ENCODE results near the gene PLD5.

Gene PLD5

DNA sequence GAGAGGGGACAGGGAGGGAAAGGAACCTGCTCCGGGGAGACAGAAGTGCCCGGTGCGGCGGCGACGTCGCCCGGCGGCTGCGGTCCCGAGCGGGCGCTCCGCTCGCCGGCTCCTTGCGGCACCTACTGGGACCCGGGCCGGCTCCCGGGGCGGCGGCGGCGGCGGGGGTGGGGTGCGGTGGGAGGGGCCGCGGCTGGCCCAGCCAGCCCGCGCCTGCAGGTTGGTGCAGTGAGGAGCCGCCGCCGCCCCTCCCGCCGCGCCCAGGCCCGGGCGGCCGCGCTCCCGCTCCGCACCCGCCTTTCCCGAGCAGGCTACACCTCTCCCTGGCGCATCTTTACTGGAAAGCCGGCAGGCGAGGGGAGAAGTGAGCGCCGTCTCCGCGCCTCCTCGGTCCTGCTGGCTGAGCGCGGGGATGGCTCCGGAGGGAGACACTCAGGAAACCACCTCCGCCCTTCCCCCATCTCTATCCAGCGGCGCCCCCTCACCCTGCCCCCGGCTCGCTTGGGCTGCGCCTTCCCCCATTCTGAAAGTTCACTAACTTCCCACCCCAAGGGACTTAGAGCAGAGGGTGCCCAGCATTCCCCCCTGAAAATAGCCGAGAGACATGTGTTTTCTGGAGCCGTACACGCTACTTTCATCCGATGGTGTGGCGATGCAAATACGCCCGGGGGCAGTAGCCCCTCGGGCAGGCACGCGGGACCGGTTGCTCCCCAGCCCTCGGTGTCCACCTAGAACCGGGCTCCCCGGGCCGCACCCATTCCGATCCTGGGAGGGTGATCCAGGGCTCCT, at the start of gene PLD5:
PLD5 (minus strand) TSS at position 127 of the 789 bp plus-strand sequence.
- DNase-seq (ENCODE audit: low read depth, low spot score): no peak

DNA sequence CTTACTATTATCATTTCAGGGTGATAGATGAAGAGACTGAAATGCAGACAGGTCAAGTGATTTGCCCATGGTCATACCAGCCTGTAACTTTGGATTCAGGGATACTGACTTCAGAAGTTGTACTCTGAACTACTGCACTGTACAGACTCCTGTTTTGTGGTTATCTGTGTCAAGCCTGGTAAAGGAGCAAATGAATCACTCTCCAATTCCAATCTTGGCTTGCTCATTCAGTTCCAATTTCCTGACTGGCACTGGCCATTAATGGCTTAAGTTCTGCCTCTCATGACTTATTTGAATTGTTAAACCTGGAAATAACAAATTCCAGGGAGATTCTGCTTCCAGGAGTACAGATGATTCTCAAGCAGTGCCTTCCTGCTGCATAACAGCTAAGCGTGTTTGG, 45.4 kb upstream of the PLD5 start:
- no peak for DNase-seq (ENCODE audit: low read depth, low spot score)

DNA sequence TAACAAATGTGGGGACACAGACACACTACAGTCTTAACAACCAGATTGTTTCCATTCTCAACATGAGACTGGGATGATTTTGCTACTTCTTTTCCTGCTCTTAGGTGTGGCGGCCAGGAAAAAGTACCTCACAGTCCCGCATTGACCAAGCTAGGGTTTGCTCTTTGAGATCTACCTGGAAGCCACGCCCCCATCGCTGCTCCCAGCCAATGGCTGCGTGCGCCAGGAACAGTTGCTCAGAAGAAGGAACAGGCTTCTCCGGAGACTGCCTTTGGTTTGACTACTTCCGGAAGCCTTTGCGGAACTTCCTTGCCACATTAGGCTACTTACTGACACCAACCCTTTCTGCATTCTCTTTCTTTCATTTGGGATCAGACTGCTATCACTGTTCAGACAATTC, 44.2 kb upstream of the PLD5 start:
- no peak for DNase-seq (ENCODE audit: low read depth, low spot score)

DNA sequence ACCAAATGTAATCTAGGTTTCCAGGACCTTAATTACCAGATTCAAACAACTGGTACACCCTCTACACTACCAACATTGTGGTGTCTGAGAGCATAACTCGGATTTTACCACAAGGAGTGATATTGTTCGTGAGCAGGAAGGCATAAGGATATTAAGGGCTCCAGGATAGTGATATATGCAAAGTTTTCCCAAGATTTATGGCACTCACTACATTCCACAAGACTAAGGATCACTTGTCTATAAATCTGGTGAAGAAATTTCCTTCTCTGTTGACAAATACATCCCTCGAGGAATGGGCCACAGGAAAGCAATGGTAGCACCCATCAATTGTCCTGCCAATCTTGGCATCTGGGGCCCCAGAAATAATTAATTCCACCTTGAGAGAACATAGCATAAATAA, 43.1 kb upstream of the PLD5 start:
- DNase-seq (ENCODE audit: low read depth, low spot score): no peak

DNA sequence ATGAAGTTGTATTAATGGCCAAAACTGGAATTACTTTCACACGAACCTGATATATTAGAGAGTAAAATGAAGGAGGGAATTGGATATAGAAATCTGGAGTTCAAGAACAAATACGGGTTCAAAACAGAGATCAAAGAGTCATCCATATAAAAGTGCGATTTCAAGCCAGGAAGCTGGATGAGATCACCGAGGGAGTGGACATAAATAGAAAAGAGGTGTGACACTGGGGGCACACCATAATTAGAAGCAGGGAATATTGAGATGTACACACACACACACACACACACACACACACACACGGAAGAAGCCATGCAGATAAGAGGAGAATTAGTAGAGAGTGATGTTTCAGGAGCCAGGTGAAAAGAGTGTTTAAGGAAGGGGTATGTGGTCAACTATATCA, 32.3 kb upstream of the PLD5 start:
- DNase-seq (ENCODE audit: low read depth, low spot score): no peak

DNA sequence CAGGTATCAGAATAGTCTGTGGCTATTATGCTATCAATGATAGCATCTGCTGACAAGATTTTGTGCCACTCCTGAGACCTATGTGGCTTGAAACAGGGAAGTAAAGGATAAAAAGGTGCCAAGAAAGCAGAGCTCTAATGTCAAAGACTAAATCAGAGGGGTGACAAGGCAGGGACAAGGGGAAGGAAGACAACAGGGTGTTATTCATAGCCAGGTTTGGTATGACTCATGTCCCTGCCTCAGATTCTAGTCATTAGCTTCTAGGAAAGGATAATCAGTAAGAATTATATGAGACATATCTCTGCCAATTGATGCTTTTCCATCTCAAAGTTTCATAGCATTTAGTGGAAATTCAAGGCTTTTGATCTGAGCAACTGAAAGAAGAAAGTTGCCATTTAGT, 31.8 kb upstream of the PLD5 start:
- DNase-seq (ENCODE audit: low read depth, low spot score): no peak

DNA sequence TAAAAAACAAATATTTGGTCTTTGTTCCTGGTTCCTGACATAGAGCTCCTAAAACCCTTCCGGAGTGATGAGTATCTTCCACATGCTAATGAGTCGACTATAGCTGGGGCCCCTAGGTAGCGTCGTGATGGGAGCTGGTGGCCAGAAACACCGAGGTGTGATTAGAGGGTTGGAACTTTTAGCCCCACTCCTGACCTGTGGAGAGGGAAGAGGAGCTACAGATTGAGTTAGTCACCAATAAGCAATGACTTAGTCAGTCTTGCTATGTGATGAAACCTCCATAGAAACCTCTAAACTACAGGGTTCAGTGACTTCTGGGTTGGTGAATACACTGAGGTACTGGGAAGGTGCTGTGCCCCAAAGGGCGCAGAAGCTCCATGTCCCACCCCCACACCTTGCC, 30.1 kb upstream of the PLD5 start:
- no peak for DNase-seq (ENCODE audit: low read depth, low spot score)

DNA sequence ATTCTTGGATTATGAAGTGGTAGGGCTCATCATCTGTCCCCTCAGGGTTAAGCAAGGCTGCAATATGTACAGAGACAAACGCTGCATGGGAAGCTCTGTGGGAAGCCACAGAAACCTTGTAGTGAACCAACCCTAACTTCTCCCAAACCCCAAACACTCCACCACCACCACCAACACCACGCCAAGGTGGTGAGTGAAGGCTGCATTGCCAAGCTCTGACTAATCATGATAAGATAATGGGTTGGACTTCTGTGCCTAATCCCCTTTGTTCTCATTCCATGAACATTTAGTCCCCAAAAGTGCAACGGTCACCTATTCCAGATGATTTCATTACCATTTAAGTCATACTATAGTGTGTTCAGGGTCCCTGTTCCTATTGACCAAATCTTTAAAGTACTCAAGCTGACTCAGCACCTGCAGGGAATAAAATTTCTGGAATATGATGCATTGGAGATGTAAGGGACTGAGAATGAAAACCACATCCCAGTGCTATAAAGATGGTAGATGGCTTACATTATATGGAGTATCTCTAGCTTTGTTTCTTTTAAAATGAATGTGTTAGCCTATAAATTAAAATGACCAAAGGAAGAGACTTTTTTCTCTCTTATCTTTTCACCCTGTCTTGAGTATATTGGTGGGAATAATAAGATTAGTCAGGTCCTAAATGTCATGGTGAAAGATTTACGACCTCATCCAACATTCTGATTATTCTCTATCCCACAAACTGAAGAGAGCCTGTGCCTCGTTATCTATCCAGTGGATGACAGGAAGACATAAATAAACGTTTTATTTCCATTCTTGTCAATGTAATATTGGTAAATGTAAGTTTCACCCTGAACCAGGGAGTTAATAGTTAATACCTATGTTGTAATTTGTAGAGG, 22.6 kb upstream of the PLD5 start:
- no peak for DNase-seq (ENCODE audit: low read depth, low spot score)

DNA sequence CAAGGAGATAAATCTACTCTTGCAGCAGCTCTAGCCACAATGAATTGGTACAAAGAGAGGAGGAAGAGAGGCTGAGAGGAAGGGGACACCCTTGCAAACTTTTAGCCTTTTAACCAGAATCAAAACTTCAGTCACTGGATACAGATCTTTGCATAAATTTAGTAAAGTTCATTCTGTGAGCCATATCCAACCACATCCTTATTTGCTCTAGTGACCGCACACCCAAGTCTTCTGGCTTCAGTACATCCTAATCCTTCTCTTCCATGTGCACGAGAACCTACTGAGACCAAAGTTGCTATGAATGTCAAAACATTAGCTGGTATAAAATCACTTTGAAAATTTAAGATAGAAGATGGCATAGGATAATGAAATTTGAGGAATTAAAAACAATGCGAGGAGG, 21.9 kb upstream of the PLD5 start:
- DNase-seq (ENCODE audit: low read depth, low spot score): no peak

DNA sequence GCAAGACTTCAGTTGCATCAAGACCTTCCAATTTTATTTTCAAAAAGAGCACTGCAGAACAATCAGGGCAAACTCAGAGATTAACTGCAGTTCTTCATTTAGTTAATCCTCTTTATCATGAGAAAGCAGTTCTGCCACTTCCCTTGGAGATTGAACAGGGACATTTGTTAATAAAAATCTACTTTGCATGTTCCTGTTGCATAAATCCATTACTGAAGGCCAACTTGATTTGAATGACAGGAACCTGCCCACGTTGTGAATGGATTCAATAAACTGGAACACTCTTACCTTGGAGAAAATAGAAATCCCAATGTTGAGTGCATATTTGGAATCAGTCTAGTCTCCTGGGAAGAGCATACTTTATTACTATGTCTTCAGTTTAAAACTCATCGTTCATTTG, 19.6 kb upstream of the PLD5 start:
- DNase-seq (ENCODE audit: low read depth, low spot score): no peak

DNA sequence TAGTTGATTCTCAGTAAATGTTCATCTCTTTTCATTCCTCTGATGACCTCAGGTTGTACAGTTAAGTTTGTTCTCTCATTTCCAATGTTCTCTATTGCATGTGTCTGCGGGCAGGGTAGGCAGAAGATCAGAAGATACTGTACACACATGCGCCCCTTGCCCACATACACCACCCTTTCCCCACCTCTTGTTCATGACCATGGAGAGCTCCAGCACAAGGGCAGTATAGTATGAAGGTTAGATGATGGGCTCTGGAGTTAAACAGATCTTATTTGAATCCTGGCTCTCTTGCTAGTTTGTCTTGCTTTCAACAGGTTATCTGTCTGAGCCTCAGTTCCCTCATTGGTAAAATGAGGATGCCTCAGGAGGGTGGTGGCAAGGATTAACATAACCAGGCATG, 17.8 kb upstream of the PLD5 start:
- DNase-seq (ENCODE audit: low read depth, low spot score): no peak

DNA sequence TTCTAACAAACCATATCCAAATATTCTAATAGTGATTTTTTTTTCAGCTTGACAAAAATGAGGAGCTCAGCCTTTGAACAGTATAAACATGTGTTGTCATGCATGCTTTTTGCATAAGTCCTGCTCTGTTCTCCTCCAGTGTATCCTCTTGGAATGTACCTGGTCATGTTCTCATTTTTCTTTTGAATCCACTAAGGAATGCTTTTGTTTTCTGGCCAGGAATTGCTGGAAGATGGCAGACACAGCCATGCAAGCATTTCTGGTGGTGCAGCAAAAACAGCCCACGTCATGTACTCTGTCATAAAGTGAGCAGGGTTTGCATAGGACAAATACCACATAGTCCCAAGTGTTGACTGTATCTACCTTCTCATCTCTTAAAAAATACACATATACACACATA, 11.5 kb upstream of the PLD5 start:
- no peak for DNase-seq (ENCODE audit: low read depth, low spot score)

DNA sequence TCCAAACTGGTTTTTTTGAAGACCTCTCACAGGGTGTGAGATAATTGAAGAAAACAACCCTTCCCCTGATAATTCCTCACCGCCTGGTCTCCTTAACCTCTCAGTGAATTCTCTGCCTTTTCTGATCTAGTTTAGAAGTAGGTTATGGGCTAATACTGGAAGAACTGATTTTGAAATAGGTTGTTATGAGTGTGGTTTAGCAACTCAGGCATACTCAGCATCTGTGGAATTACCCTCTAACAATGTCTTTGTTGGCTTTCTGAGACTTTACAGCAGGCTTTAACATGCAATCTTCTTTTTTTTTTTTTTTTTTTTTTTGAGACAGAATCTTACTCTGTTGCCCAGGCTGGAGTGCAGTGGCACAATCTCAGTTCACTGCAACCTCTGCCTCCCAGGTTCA, 10.3 kb upstream of the PLD5 start:
- DNase-seq (ENCODE audit: low read depth, low spot score): no peak

DNA sequence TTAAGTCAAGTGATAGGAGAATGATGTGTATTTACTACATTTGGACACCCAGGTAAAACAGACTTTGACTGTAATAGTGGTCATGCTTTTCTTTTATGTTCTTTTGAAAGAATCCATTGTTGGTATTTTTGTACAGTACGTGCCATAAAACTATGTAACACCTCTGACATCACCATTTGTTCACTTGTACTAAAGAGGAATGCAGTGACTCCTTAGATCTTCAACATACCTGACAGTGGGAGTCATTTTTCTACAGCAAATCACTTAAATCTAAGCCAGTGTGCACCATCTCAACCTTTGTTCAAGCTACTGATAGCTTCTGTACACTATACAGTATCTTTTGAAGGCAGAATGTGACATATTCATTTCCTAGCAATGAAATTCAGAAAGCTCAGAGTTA, 6.3 kb upstream of the PLD5 start:
- no peak for DNase-seq (ENCODE audit: low read depth, low spot score)

DNA sequence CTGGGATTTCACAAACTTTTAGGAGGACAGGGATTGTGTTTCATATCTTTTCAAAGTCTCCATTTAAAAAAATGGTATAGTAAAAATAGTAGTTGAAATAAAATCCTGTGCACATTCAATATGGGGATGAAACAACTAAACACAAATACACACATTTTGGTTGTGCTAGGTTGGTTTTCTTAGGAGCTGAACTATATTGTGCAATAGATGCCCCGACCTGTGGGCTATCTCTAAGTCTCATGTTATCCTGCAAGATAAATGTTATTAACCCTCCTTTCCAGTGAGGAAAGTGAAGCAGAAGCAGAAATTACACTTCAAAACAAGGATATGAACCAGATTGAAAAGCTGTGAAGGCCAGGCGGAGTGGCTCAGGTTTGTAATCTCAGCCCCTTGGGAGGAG, 1.3 kb upstream of the PLD5 start:
- no peak for DNase-seq (ENCODE audit: low read depth, low spot score)

DNA sequence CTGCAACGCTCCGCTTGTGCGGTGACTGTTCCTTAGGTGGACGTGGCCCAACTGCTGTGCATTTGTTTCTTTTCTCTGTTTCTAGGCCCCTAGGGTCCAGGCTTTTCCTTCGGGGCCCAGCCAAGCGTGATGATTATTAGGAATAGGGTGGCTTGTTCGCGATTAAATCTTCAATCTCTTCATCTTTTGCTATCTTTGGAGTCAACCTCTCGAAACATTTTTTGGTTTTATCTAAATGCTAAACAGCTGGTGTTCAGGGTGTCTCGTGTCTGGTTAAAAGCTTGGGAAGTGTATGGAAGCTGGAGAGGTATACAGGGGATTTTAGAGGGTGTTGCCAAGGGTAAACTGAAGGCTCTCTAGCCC, 844 bp upstream of the PLD5 start:
- no peak for DNase-seq (ENCODE audit: low read depth, low spot score)

DNA sequence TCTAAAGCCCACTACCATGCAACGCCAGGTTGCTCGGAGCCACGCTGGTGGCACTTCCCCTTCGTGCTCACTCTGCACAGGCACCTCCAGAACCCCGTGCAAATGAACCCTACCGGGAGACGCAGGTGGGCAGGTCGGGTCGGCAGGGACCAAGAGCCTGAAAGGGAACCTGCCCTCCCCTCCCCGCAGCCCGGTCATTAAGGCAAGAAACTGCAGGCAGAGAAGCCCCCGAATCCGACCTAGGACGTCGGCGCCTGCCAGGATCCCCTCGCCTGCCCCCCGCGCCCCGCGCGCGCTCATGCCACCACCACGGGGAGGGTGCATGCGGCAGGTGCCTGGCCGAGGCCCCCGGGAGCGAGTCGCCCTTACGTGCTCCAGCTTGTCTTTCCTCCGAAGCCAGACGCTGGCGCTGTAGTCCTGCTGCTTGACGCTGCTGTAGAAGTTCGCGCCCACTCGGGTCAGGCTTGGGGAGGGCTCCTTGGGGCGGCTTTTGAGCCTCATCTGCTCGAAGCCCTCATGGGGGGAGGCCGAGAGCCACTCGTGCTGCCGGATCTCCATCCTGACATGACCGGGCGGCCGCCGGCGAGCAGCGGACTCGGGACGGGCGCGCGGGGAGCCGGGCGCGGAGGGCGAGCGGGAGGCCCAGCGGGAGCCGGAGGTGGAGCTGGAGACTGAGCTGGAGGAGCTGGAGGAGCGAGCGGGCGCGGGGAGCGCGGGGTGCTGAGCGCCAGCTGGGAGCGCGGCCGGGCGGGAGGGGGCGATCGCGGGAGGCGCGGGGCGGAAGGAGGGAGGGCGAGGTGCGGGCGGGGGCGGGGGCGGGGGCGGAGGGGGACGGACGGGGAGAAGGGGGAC, 552 bp downstream of the PLD5 start:
- no peak for DNase-seq (ENCODE audit: low read depth, low spot score)

DNA sequence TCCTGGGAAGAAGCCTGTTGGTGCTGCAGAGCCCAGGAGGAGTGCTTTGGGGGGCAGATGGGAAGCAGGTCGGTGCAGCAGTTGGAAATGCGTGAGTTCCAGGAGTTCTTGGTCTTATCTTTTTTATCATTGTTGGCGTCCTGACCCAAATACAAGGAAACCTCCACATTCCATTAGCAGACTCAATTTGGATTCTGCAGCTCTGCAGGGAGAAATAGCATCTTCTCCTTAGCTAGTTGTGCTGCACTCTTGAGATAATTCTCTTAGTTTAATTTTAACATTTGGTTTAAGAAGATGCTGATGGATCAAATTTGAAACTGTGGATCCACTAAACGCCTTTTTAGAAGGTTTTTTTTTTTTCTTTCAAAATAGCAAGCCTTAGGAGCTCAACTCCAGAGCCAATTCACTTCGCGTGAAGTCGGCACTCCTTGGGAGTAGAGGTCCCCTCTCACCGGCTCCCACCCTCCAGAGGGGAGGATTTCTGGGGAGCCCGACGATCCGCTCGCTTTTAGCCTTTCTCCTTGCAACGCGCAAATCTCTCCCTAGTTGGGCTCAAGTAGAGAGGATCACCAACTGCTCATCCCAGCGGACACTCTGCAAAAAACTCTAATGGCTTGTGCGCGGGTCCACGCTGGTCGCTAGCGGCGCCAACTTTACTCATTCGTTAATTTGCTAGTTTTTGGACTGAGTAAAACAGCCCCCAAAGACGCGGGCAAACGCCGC, 1.3 kb downstream of the PLD5 start:
- DNase-seq (ENCODE audit: low read depth, low spot score): no peak

DNA sequence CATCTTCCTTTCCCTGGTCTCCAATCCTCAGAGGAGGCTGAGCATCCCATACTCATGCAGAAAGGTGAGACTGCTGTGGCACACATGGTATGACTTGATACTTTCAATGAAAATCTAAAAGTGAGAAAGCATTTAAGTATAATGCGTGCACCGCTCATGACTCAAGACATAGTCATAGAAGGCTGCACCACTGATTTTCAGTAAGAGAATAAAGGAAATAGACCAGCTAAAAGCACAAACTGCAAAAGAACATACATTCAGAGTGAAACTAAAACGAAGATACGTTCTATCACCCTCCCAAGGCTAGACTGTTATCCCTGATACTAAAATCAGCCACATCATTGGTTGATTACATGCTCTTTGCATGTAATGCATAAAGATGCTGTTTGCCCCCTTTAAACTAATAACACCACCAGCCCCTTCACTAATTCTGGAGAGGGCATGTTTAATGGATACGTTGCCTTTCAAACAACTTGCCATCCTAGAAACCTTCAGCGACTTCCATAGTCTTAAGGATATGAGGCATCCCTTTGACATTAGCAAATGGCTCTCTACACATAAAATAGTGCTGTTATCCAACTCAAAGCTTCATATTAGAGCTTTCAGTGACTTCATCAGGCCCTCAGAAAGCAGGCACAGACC, 2.1 kb downstream of the PLD5 start:
- DNase-seq (ENCODE audit: low read depth, low spot score): no peak

DNA sequence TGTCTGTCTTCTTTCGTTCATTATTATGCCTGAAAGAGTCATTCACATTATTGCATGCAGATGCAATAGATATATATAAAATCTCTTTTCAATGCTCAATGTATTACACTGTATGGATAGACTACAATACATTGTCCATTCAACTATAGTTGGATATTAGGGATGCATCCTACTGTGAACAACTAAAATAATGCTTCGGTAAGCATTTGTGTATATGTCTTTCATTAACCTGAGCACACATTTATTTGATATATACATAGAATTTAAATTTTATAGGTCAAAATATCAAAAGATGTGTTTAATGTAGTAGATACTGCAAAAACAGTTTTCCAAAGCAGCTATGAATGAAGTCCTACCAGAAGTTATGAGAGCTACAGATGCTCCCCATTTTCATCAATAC, 8.9 kb downstream of the PLD5 start:
- DNase-seq (ENCODE audit: low read depth, low spot score): no peak

DNA sequence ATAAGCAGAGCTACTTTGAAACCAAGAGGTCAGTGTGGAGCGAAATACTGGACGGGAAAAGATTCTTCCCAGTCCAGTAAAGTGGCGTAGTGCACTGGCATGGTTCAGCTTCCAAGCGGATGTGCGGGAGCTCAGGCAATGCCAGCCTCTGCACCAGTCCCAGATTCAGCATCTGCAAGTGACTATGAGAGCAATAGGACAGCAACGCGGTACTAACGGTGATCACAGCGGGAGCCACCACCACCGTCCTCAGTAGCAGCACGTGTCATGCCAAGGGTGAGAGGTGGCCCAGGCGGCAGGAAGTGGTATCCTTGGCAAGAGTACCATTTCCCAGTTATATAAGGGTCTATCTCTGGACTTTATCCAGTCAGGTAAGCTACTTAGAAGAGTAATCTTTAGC, 17.8 kb downstream of the PLD5 start:
- no peak for DNase-seq (ENCODE audit: low read depth, low spot score)

Measured in smooth muscle cell of the brain vasculature (primary cell).